Panc1 (cell line): ENCODE data around the gene ITGBL1. TPM values are rescaled to one million over a fixed set of nuclear protein-coding genes. Genes with fewer than 3 reads are reported as not detected.

Experiments used
- ATAC-seq: fragments of 200-7000 bp; cut with Tn5 transposase; 2 replicates; pipeline ENCODE4 v1.9.1; 2020; ENCODE audit warnings: mild to moderate bottlenecking, moderate library complexity
- BruUV-seq: library from RNA; stranded (reverse); fragments of 400-500 nt; replicated peaks from 2 replicates; lab custom pipeline; 2021; lab: Mats Ljungman, UMichigan
- CTCF ChIA-PET: fragments of 300-600 bp; sonication (Branson Sonifier 250); formaldehyde crosslinking; loops from one replicate; lab custom pipeline; 2022; ENCODE audit warnings: antibody characterized with exemption; lab: Charles Lee
- POLR2A ChIA-PET: fragments of 300-600 bp; sonication (Branson Sonifier 250); formaldehyde crosslinking; loops from one replicate; lab custom pipeline; 2022; ENCODE audit warnings: antibody characterized with exemption; lab: Charles Lee
- DNase-seq: peaks from one replicate; pipeline ENCODE4 v3.0.0-alpha.2; 2010; ENCODE audit warnings: low read depth, low spot score
- H3K27ac ChIP-seq: 2 replicates; pipeline ENCODE4 v1.5.1; 2011; ENCODE audit warnings: mild to moderate bottlenecking, low read length, inconsistent platforms
- H3K27me3 ChIP-seq: fragments of 200-500 bp; sonication (Bioruptor generic); 2 replicates; pipeline ENCODE4 v1.6.0; 2014; ENCODE audit warnings: low read length, inconsistent platforms; ENCODE audit not compliant: control insufficient read depth, insufficient read depth
- H3K36me3 ChIP-seq: fragments of 200-500 bp; sonication (Bioruptor generic); 2 replicates; pipeline ENCODE4 v1.5.1; 2014; ENCODE audit warnings: inconsistent platforms, mild to moderate bottlenecking, low read length, moderate library complexity; ENCODE audit not compliant: control insufficient read depth, insufficient read depth
- H3K4me1 ChIP-seq: 2 replicates; pipeline ENCODE4 v1.5.1; 2011; ENCODE audit warnings: inconsistent platforms, mild to moderate bottlenecking, low read length, moderate library complexity; ENCODE audit not compliant: control insufficient read depth, insufficient read depth
- H3K4me3 ChIP-seq, 2 experiments: 2 replicates each; pipeline ENCODE4 v1.5.1; 2011 to 2012; ENCODE audit warnings: low read depth in 2 of 2, low read length in 2 of 2, mild to moderate bottlenecking in 2 of 2, inconsistent platforms in 1 of 2, moderate library complexity in 1 of 2
- H3K9me3 ChIP-seq: fragments of 200-500 bp; sonication (Bioruptor generic); 2 replicates; pipeline ENCODE4 v1.5.1; 2014; ENCODE audit warnings: low read depth, mild to moderate bottlenecking, inconsistent platforms, low read length, moderate library complexity; ENCODE audit not compliant: control insufficient read depth, insufficient read depth
- POLR2AphosphoS5 ChIP-seq: IDR thresholded peaks from 2 replicates; pipeline ENCODE4 v1.6.1; 2012; ENCODE audit warnings: mild to moderate bottlenecking, low read depth, low read length, moderate library complexity
- SIN3A ChIP-seq: IDR thresholded peaks from 2 replicates; pipeline ENCODE4 v1.6.1; 2012; ENCODE audit warnings: low read depth, mild to moderate bottlenecking, low read length, moderate library complexity, borderline replicate concordance; ENCODE audit not compliant: insufficient read depth
- TCF7L2 ChIP-seq: IDR thresholded peaks from 2 replicates; pipeline ENCODE4 v1.6.1; 2011; ENCODE audit warnings: mild to moderate bottlenecking, low read depth, low read length, inconsistent platforms
- in situ Hi-C: cut with HindIII; loops from 2 replicates; pipeline ENCODE4 v1.10.0; 2016; ENCODE audit warnings: low sequenced_read_pairs, low pct_unique_long_range_greater_than_20kb
- intact Hi-C: fragments of 100-400 bp; cut with micrococcal nuclease; formaldehyde crosslinking; loops from one replicate; pipeline ENCODE4 v1.10.0; 2022; ENCODE audit not compliant: unreplicated experiment
- total RNA-seq: library from RNA; stranded (reverse); gene quantifications from one replicate; pipeline ENCODE4 v1.2.1, GENCODE V29; 2021; ENCODE audit not compliant: unreplicated experiment
- TF ChIP-seq, protein P1 (sequence below), 2 experiments: IDR thresholded peaks; 2 replicates each; pipeline ENCODE4 v1.6.1; 2011 to 2012; ENCODE audit warnings: low read depth in 2 of 2, control low read depth in 1 of 2, low read length in 1 of 2, mild to moderate bottlenecking in 1 of 2, moderate library complexity in 1 of 2; ENCODE audit not compliant: insufficient read depth in 1 of 2
- TF ChIP-seq, protein P2 (sequence below): fragments of 450-650 bp; IDR thresholded peaks from 2 replicates; pipeline ENCODE4 v1.5.1; 2017; ENCODE audit warnings: mild to moderate bottlenecking

ITGBL1 gene
- total RNA-seq, 1 experiment from 2014 or later = 14.3 TPM

DNA sequence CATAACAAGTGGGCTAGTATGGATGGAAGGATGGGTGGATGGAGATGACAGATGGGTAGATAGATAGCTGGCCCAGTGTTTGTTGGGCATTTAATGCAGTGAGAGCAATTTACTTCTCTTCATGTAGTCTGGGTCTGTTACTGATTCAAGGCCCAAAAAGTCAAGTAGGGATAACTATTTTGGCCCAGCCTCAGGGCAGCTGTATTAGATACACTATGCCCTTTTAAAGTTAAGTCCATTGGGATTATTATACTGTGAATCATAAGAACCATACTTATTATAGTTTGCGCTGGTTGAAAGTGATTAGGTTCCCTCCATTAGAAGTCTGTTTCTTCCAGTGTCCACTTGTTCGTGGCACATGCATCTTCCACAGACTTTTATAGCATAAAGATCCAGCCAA is 4.7 kb downstream of the ITGBL1 start:
- Histone ChIP-seq H3K27ac (peak overlapping the region; percentile 83), H3K9me3 (no peaks in the 10 kb centered on the region)
- TF ChIP-seq TCF7L2 (no peak), POLR2AphosphoS5 (no peak)

DNA sequence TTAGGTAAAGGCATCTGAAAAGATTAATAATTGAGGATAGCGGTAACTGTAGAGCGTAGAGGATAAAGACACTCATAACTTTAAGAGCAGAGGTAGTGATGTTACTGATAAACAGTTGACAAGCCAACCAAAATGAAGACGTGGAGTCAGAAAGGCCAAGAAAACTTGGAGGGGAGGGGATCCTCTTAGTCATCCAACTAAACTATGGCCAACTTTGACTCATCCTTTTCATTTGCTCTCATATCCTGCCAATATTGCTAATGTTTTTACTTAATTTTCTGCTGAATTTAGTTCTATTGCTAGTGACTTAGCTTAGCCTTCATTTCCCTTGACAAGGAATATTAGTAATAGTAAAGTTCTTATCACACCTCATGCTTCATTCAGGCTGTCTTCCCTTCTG is 13.4 kb downstream of the ITGBL1 start:
- POLR2A ChIA-PET = no interaction called here
- ATAC-seq (no peak), DNase-seq (no peak)
- no TSS peak for BruUV-seq
- Histone ChIP-seq H3K27me3 (no peaks in the 10 kb centered on the region), H3K36me3 (no peaks in the 10 kb centered on the region), H3K4me3 (no peak overlapping the region), H3K4me1 (no peaks in the 10 kb centered on the region; the same call in 1 of the 2 replicates), H3K27ac (no peak overlapping the region; the same call in 1 of the 2 replicates), H3K9me3 (no peaks in the 10 kb centered on the region)
- in situ Hi-C loops = no loop called here
- TF ChIP-seq SIN3A = no peak
- TF ChIP-seq, protein P1, sequence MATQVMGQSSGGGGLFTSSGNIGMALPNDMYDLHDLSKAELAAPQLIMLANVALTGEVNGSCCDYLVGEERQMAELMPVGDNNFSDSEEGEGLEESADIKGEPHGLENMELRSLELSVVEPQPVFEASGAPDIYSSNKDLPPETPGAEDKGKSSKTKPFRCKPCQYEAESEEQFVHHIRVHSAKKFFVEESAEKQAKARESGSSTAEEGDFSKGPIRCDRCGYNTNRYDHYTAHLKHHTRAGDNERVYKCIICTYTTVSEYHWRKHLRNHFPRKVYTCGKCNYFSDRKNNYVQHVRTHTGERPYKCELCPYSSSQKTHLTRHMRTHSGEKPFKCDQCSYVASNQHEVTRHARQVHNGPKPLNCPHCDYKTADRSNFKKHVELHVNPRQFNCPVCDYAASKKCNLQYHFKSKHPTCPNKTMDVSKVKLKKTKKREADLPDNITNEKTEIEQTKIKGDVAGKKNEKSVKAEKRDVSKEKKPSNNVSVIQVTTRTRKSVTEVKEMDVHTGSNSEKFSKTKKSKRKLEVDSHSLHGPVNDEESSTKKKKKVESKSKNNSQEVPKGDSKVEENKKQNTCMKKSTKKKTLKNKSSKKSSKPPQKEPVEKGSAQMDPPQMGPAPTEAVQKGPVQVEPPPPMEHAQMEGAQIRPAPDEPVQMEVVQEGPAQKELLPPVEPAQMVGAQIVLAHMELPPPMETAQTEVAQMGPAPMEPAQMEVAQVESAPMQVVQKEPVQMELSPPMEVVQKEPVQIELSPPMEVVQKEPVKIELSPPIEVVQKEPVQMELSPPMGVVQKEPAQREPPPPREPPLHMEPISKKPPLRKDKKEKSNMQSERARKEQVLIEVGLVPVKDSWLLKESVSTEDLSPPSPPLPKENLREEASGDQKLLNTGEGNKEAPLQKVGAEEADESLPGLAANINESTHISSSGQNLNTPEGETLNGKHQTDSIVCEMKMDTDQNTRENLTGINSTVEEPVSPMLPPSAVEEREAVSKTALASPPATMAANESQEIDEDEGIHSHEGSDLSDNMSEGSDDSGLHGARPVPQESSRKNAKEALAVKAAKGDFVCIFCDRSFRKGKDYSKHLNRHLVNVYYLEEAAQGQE (IDR thresholded peaks at IDR 0.05; ENCODE audit: insufficient read depth in 1 of 2, low read depth in 2 of 2, low read length in 1 of 2) = no peak
- TF ChIP-seq, protein P2, sequence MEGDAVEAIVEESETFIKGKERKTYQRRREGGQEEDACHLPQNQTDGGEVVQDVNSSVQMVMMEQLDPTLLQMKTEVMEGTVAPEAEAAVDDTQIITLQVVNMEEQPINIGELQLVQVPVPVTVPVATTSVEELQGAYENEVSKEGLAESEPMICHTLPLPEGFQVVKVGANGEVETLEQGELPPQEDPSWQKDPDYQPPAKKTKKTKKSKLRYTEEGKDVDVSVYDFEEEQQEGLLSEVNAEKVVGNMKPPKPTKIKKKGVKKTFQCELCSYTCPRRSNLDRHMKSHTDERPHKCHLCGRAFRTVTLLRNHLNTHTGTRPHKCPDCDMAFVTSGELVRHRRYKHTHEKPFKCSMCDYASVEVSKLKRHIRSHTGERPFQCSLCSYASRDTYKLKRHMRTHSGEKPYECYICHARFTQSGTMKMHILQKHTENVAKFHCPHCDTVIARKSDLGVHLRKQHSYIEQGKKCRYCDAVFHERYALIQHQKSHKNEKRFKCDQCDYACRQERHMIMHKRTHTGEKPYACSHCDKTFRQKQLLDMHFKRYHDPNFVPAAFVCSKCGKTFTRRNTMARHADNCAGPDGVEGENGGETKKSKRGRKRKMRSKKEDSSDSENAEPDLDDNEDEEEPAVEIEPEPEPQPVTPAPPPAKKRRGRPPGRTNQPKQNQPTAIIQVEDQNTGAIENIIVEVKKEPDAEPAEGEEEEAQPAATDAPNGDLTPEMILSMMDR = no peak
- CTCF ChIA-PET = no interaction called here
- intact Hi-C loops = no loop called here

More for the DNA sequence above, 4.7 kb downstream of the ITGBL1 start:
- Histone ChIP-seq H3K4me1 (peaks cover 15% of the 10 kb centered on the region), H3K36me3 (no peaks in the 10 kb centered on the region), H3K27me3 (no peaks in the 10 kb centered on the region), H3K4me3 (no peak overlapping the region)
- intact Hi-C loops = no loop called here
- CTCF ChIA-PET = no interaction called here
- ATAC-seq (no peak), DNase-seq (no peak)
- POLR2A ChIA-PET = interaction anchor here (0.6 kb wide), 1 partner anchor 129 kb away, joined by 3 read pairs; no protein-coding TSS in a partner anchor
- in situ Hi-C loops = no loop called here
- no TSS peak for BruUV-seq

DNA sequence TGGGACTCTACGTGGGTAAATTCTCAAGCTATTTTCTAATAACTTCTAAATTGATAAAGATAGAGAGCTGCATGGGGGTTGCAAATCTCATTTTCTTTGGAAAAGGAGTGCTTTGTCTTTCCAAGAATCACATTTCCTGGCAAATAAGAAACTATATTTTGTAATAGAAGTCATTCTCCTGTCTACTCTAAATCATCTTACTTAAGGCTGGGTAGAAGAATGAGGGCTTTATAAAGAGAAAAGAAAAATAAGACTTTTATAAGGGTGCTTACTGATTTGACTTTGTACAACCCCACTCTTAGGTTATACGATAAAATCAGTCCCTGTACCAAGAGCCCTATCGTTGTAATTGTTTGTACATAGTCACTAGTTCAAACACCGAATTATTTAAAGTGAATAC is 14.9 kb downstream of the ITGBL1 start:
- POLR2A ChIA-PET = interaction anchor here (0.6 kb wide), 1 partner anchor 381 kb away, joined by 5 read pairs; no protein-coding TSS in a partner anchor
- DNase-seq (no peak), ATAC-seq (no peak)
- TF ChIP-seq POLR2AphosphoS5 (no peak), SIN3A (no peak), TCF7L2 (no peak)
- TF ChIP-seq, protein P1 (IDR thresholded peaks at IDR 0.05; ENCODE audit: insufficient read depth in 1 of 2, low read depth in 2 of 2, low read length in 1 of 2) = no peak
- TF ChIP-seq, protein P2 = no peak
- Histone ChIP-seq H3K4me3 (peak overlapping the region in 1 of 2 experiments; percentile 27; a peak in 2 of 4 replicates), H3K27me3 (no peaks in the 10 kb centered on the region), H3K4me1 (no peaks in the 10 kb centered on the region; the same call in 1 of the 2 replicates), H3K27ac (peak overlapping the region; percentile 73), H3K9me3 (no peaks in the 10 kb centered on the region), H3K36me3 (no peaks in the 10 kb centered on the region)
- intact Hi-C loops = no loop called here
- BruUV-seq = no TSS peak
- CTCF ChIA-PET = no interaction called here
- in situ Hi-C loops = no loop called here
